Spleen (tissue), 11 donors: Measurements from ENCODE around the gene NR2C2. TPM values are rescaled to one million over a fixed set of nuclear protein-coding genes. Genes with fewer than 3 reads are reported as not detected.

Experiments
- DNase-seq: peaks from one replicate; pipeline ENCODE4 v3.0.0-alpha.2; 2020
- H3K27ac ChIP-seq, 8 donors: fragments of 200-600 bp; sonication (generic) in 7 of 8; 1 replicate in 4 of 8; 2 replicates in 4 of 8; pipeline versions ENCODE4 v1.5.0 to v1.8.0; 2016 to 2021; ENCODE audit warnings: inconsistent platforms in 4 of 8, mild to moderate bottlenecking in 4 of 8, moderate library complexity in 1 of 8
- H3K27me3 ChIP-seq, 7 donors: fragments of 200-600 bp; sonication (generic) in 6 of 7; replicated peaks in 1 of 7; 1 replicate in 4 of 7; 2 replicates in 3 of 7; pipeline versions ENCODE4 v1.5.0 to v1.8.0; 2016 to 2021; ENCODE audit warnings: inconsistent platforms in 3 of 7, mild to moderate bottlenecking in 1 of 7
- H3K36me3 ChIP-seq, 6 donors: fragments of 200-600 bp; sonication (generic) in 5 of 6; 1 replicate in 4 of 6; 2 replicates in 2 of 6; pipeline versions ENCODE4 v1.5.0 to v1.8.0; 2016 to 2021; ENCODE audit warnings: inconsistent platforms in 2 of 6
- H3K4me1 ChIP-seq, 6 donors: fragments of 200-600 bp; sonication (generic) in 5 of 6; 1 replicate in 3 of 6; 2 replicates in 3 of 6; pipeline versions ENCODE4 v1.5.0 to v1.8.0; 2016 to 2021; ENCODE audit warnings: inconsistent platforms in 3 of 6
- H3K4me3 ChIP-seq, 8 donors: fragments of 200-600 bp; sonication (generic) in 7 of 8; 1 replicate in 4 of 8; 2 replicates in 4 of 8; pipeline versions ENCODE4 v1.5.0 to v1.8.0; 2016 to 2021; ENCODE audit warnings: inconsistent platforms in 4 of 8, mild to moderate bottlenecking in 4 of 8, moderate library complexity in 2 of 8
- H3K9me3 ChIP-seq, 8 donors: fragments of 200-600 bp; sonication (generic) in 7 of 8; 1 replicate in 4 of 8; 2 replicates in 4 of 8; pipeline versions ENCODE4 v1.5.0 to v1.8.0; 2016 to 2021; ENCODE audit warnings: inconsistent platforms in 4 of 8
- POLR2A ChIP-seq, 3 donors: fragments of 450-650 bp; IDR thresholded peaks; one replicate each; pipeline ENCODE4 v1.5.1; 2017; ENCODE audit warnings: antibody characterized with exemption in 3 of 3, mild to moderate bottlenecking in 1 of 3
- POLR2AphosphoS5 ChIP-seq, 3 donors: sonication (generic); formaldehyde crosslinking; IDR thresholded peaks; one replicate each; pipeline ENCODE4 v1.5.1; 2017; ENCODE audit warnings: antibody characterized with exemption in 3 of 3
- WGBS, 5 donors: extraction: QIAGEN DNeasy Blood & Tissue Kit in 3 of 5; methylation state at CpG; one replicate each; pipeline versions ENCODE4 v1.1.5 to v1.1.7; 2013 to 2018; 5-methylcytosine and 5-hydroxymethylcytosine counted together
- intact Hi-C: fragments of 100-400 bp; cut with DNase I; formaldehyde crosslinking; loops from one replicate; pipeline ENCODE4 v1.15.0; 2023; ENCODE audit warnings: low total_unique reads
- polyA plus RNA-seq, 3 donors: library from polyadenylated mRNA; stranded (reverse); fragments of 200-250 nt; gene quantifications; one replicate each; pipeline ENCODE4 v1.2.1, GENCODE V29; 2013
- total RNA-seq, 7 donors: library from RNA; depleted of rRNA in 3 of 7; stranded (reverse); fragments of >200 nt in 3 of 7; fragmentation: NEBNext Ultra II Directional in 4 of 7; extraction: Animal tissue kit (Norgen Biotek cat#: 25700) in 4 of 7; gene quantifications; one replicate each; pipeline versions ENCODE4 v1.1.0 to v1.2.1, GENCODE V29; 2016 to 2021
- TF ChIP-seq, protein P1 (sequence below), 11 experiments: fragments of 200-600 bp in 7 of 11; fragments of 450-650 bp in 4 of 11; sonication (generic) in 4 of 11; IDR thresholded peaks in 8 of 11; conservative IDR thresholded peaks in 3 of 11; 1 replicate in 7 of 11; 2 replicates in 4 of 11; pipeline versions ENCODE4 v1.4.0 to v1.8.0; 2016 to 2021; ENCODE audit warnings: antibody characterized with exemption in 11 of 11, inconsistent platforms in 4 of 11, mild to moderate bottlenecking in 1 of 11
- donor health status: healthy with polysubstance abuse.
- donor health status: DM: no; HTN: no; CAD: no; lungs with moderate emphysema.
- donor health status: DM: no; HTN: no; CAD: no.
- donor health status: Bipolar disorder and iron deficiency.
- donor health status: healthy.
- donor health status: DM: no; HTN: no; CAD: no.
- donor health status: DM: yes; HTN: yes; CAD: no.

The NR2C2 gene
- total and polyA plus RNA-seq, 10 donors, result 7.2 to 75.5 (median 60.2) TPM

- Histone ChIP-seq H3K27me3 (no peaks in the 10 kb centered on the region), H3K27ac (peak overlapping the region in 1 of 8 donors; percentile 14), H3K4me1 (peaks cover 6 to 17% (median 11%) of the 10 kb centered on the region in 6 donors), H3K9me3 (no peaks in the 10 kb centered on the region), H3K36me3 (peaks cover 0 to 67% (median 16%) of the 10 kb centered on the region in 6 donors), H3K4me3 (no peak overlapping the region)
- peak; percentile 76 for DNase-seq
- intact Hi-C loops, result loop anchor here (5.0 kb wide), 1 partner anchor 250 kb away; no protein-coding TSS in a partner anchor
- 80 to 88% (median 87%) methylated on average over 8 to 21 of the region's 21 CpGs for WGBS, 5 donors
- TF ChIP-seq POLR2AphosphoS5 (IDR thresholded peaks at IDR 0.05) (no peak), POLR2A (IDR thresholded peaks at IDR 0.05) (no peak)
- TF ChIP-seq, protein P1, sequence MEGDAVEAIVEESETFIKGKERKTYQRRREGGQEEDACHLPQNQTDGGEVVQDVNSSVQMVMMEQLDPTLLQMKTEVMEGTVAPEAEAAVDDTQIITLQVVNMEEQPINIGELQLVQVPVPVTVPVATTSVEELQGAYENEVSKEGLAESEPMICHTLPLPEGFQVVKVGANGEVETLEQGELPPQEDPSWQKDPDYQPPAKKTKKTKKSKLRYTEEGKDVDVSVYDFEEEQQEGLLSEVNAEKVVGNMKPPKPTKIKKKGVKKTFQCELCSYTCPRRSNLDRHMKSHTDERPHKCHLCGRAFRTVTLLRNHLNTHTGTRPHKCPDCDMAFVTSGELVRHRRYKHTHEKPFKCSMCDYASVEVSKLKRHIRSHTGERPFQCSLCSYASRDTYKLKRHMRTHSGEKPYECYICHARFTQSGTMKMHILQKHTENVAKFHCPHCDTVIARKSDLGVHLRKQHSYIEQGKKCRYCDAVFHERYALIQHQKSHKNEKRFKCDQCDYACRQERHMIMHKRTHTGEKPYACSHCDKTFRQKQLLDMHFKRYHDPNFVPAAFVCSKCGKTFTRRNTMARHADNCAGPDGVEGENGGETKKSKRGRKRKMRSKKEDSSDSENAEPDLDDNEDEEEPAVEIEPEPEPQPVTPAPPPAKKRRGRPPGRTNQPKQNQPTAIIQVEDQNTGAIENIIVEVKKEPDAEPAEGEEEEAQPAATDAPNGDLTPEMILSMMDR (IDR thresholded peaks at IDR 0.05 in 8 of 11, conservative IDR thresholded peaks at IDR 0.05 in 3 of 11), result no peak
Observed at GRCh38 chr3:14921811-14922705, 25.3 kb upstream of the NR2C2 start.

DNA sequence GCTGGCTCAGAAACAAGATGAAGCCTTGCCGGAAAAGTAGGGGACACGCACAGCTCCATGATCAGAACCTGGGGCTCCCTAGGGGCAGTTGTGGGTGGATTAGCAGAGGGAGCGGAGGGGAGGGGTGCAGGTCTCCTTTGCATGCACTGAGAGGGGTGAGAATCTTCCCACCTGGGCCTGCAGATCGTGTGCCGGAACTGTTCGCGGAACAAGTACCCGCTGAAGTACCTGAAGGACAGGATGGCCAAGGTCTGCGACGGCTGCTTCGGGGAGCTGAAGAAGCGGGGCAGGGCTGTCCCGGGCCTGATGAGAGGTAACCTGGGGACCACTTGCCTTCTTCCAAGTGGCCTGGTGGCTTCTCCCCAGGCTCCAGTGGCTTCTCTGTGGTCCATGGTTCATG lies 24.5 kb upstream of the NR2C2 start:
- 90 to 95% (median 94%) methylated on average over 13 of the region's 13 CpGs for WGBS, 5 donors
- H3K27me3 ChIP-seq, result no peaks in the 10 kb centered on the region
- intact Hi-C loops, result loop anchor here (5.0 kb wide), 1 partner anchor 251 kb away; no protein-coding TSS in a partner anchor
- no peak overlapping the region for H3K4me3 ChIP-seq
- no peaks in the 10 kb centered on the region for H3K9me3 ChIP-seq
- TF ChIP-seq POLR2A (IDR thresholded peaks at IDR 0.05), result no peak
- TF ChIP-seq, protein P1 (IDR thresholded peaks at IDR 0.05 in 8 of 11, conservative IDR thresholded peaks at IDR 0.05 in 3 of 11), result no peak
- TF ChIP-seq POLR2AphosphoS5 (IDR thresholded peaks at IDR 0.05), result peak in 1 of 3 donors; percentile 6
- peaks cover 0 to 66% (median 15%) of the 10 kb centered on the region in 6 donors for H3K36me3 ChIP-seq
- DNase-seq, result peak; percentile 68
- peaks cover 6 to 17% (median 11%) of the 10 kb centered on the region in 6 donors for H3K4me1 ChIP-seq
- H3K27ac ChIP-seq, result no peak overlapping the region

DNA sequence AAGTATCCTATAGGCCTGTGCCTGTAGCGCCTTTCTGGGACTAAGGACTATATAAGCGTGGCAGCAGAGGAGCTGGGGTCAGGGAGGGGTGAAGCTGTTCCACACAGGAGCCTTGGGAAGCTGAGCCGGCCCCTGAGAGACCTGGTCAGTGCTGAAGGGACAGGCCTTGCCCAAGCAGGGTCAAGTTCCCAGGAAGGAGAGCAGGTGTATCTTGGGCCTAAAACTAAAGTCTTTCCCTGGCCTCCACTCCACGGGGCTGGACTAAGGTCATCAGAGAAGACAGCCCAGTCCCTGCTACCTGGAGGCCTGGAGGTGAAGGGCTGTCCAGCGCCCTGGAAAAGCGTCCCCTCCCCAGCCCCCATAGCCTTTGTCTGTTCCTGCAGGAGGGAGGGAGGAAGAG lies 23.9 kb upstream of the NR2C2 start:
- Histone ChIP-seq H3K4me3 (no peak overlapping the region), H3K27ac (no peak overlapping the region), H3K9me3 (no peaks in the 10 kb centered on the region), H3K4me1 (peaks cover 6 to 17% (median 11%) of the 10 kb centered on the region in 6 donors), H3K27me3 (no peaks in the 10 kb centered on the region), H3K36me3 (peaks cover 0 to 63% (median 15%) of the 10 kb centered on the region in 6 donors)
- TF ChIP-seq, protein P1 (IDR thresholded peaks at IDR 0.05 in 8 of 11, conservative IDR thresholded peaks at IDR 0.05 in 3 of 11), result no peak
- TF ChIP-seq POLR2A (IDR thresholded peaks at IDR 0.05), result no peak
- TF ChIP-seq POLR2AphosphoS5 (IDR thresholded peaks at IDR 0.05), result no peak
- WGBS, 5 donors, result 76 to 88% (median 86%) methylated on average over 6 of the region's 6 CpGs
- no peak for DNase-seq
- intact Hi-C loops, result loop anchor here (5.0 kb wide), 1 partner anchor 251 kb away; no protein-coding TSS in a partner anchor
